Measurements from ENCODE around the gene ACSL1.
A peak's percentile ranks its signal among the peaks of the same experiment; 100 is the strongest.

The ACSL1 gene

DNA sequence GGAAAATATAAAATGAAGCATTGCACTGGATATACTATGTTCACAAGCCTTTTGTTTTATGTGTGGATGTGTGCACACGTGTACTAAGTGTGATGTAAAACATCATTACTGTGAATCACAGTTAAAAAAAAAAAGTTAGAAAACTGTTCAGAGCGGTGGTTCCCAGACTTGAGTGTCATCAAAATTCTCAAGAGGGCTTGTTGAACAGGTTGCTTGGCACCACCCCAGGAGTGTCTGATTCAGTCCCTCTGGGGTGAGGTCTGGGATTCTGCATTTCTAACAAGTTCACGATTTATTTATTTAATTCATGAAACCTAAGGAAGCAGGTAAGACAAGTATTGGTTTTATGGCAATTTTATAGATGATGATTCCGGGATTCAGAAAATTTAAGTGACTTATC, 93.6 kb downstream of the ACSL1 start:
- no peak for TF ChIP-seq ZNF274 (IDR thresholded peaks at IDR 0.05; ENCODE audit: low read depth, low read length)
- H3K4me3 ChIP-seq (ENCODE audit: low read length): peak overlapping the region; percentile 82; the same call in 1 of the 2 replicates

DNA sequence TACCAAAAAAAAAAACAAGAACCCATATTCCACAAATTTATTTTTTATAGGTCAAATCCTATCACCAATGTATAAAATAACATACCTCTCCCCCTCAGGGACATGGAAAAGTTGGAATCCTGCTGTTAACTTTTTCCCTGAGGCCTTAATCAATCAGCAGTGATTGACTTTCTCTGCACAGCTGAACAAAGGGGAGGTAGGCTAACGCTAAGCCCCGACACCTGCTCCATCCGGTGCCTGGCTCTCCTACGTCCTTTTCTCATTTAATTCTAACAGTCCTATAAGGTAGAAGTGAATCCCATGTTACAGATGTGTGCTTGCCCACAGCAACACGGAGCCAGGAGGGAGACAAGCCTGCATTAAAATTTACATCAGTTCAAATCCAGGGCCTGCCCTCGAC, 94.7 kb downstream of the ACSL1 start:
- H3K4me3 ChIP-seq (ENCODE audit: low read length): no peak overlapping the region
- TF ChIP-seq ZNF274 (IDR thresholded peaks at IDR 0.05; ENCODE audit: low read depth, low read length): no peak

DNA sequence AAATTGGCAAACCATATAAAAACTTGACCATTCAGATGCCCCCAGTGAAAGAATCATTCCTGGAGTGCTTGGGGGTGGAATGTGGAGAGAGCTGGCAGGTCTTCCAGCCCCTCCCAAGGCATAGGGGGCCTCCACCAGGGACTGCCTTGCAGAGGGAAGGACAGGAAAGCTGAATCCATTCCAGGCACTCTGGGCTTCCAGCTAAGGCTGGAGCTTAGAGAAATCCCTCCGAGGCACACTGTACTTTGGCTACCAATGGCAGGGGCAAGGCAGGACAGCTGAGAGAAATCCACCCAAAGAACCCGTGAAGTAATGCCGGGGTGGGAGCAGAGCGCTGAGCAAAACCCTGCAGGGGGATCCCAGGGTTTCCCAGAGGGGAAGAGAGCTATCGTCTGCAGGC, 95.8 kb downstream of the ACSL1 start:
- no peak overlapping the region for H3K4me3 ChIP-seq (ENCODE audit: low read length)
- TF ChIP-seq ZNF274 (IDR thresholded peaks at IDR 0.05; ENCODE audit: low read depth, low read length): no peak

DNA sequence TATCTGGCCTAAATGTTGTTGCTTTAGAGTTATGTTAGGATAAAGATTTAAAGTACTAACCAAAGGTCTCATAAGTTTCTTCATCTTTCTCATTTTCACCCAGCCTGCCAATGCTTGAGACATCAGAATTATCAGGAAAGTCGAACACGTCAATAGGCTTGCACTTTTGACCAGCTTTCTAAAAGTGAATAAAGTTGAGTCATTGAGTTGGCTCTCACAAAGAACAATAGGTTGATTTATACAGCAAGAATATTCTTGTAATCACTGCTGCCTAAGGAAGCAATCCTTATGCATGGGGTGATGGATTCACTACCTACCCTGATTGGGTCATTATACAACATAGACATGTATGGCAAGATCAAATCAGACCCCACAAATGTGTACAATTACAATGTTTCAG, 96.9 kb downstream of the ACSL1 start:
- no peak overlapping the region for H3K4me3 ChIP-seq (ENCODE audit: low read length)
- no peak for TF ChIP-seq ZNF274 (IDR thresholded peaks at IDR 0.05; ENCODE audit: low read depth, low read length)

DNA sequence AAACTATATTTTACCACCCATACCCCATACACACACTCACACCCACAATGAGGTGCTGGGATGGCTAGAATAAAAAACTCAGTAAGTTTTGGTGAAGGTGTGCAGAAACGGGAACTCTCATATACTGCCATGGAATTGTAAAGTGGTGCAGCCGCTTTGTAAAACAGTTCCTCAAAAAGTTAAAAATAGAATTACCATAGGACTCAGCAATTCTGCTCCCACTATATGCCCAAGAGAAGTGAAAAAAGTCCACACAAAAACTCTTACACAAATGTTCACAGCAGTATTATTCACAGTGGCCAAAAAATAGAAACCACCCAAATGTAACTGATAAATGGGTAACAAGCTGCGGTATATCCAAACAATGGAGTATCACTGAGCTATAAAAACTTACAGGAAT, 98.3 kb downstream of the ACSL1 start:
- no peak overlapping the region for H3K4me3 ChIP-seq (ENCODE audit: low read length)
- TF ChIP-seq ZNF274 (IDR thresholded peaks at IDR 0.05; ENCODE audit: low read depth, low read length): no peak

DNA sequence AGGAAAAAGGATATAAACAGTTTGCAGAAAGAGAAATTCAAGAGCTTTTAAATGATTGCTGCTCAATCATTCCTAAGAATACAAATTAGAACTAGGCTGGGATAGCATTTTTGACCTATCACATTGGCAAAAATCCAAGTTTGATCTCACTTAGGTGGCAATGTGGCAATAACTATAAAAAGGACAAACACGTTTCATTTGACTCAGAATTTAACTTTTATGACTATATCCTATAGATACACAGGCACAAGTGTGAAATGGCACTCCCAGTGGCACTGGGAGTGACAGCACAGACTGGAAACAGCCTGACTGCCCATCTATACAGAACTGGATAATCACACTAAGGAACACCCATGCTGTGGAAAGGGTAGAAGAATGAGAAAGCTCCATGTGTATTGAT, 103.0 kb downstream of the ACSL1 start:
- no peak for TF ChIP-seq ZNF274 (IDR thresholded peaks at IDR 0.05; ENCODE audit: low read depth, low read length)
- no peak overlapping the region for H3K4me3 ChIP-seq (ENCODE audit: low read length)

DNA sequence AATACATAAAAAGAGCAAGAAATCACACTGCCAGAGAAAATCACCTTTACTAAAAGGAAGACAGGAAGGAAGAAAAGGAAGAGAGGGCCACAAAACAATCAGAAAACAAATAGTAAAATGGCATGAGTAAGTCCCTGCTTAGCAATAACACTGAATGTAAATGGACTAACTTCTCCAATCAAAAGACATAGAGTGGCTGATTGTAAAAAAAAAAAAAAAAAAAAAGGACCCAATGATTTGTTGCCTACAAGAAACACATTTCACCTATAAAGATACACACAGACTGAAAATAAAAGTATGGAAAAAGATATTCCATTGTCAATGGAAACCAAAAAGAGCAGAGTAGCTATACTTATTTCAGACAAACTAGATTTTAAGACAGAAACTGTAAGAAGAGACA, 104.5 kb downstream of the ACSL1 start:
- H3K4me3 ChIP-seq (ENCODE audit: low read length): no peak overlapping the region
- TF ChIP-seq ZNF274 (IDR thresholded peaks at IDR 0.05; ENCODE audit: low read depth, low read length): no peak

DNA sequence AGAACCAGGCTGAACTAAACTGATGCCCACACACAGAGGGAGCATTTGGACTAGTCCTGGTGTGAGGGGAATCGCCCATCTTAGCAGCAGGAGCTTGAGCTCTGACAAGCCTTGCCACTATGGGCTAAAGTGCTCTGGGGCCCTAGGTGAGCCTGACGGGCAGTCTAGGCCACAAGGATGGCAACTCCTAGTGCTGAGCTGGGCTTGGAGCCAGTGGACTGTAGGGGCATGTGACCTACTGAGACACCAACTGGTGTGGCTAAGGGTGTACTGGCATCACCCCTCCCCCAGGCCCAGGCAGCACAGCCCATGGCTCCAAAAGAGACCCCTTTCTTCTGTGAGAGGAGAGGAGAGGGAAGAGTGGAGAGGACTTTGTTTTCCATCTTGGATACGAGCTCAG, 106.4 kb downstream of the ACSL1 start:
- no peak overlapping the region for H3K4me3 ChIP-seq (ENCODE audit: low read length)
- TF ChIP-seq ZNF274 (IDR thresholded peaks at IDR 0.05; ENCODE audit: low read depth, low read length): no peak

DNA sequence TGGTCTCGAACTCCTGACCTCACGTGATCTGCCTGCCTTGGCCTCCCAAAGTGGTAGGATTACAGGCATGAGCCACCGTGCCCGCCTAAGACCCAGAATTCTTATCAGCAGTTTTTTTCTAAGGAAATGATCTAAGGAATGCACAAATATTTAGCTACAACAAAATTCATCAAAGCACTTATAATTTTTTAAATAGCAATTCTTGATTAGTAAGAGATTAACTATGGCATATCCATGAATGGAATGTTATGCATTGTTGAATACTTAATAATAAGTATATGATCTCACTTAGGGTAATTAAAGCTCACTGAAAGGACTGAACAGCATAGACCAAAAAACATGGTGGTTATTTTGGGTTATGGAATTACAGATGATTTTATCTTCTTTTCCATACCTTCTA, 110.2 kb downstream of the ACSL1 start:
- H3K4me3 ChIP-seq (ENCODE audit: low read length): no peak overlapping the region

DNA sequence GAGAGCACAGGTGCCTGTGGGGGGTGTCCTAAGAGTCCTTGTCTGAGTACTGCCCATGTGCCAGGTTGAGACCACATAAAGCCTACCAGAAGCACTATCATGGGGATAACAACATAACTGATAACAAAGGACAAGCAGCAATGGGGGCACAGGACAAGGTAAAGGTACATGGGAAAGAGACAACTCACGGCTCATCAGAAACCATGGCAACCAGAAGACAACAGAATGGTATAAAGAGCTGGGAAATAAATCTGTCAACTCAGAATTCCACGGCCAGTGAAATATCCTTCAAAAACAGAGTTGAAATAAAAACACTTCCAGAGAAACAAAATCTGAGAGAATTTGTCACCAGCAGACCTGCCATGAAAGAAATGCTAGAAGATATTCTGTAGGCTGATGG, 111.9 kb downstream of the ACSL1 start:
- no peak overlapping the region for H3K4me3 ChIP-seq (ENCODE audit: low read length)
- TF ChIP-seq ZNF274 (IDR thresholded peaks at IDR 0.05; ENCODE audit: low read depth, low read length): no peak

More for the DNA sequence above, 110.2 kb downstream of the ACSL1 start:
- TF ChIP-seq ZNF274 (IDR thresholded peaks at IDR 0.05; ENCODE audit: low read depth, low read length): no peak

DNA sequence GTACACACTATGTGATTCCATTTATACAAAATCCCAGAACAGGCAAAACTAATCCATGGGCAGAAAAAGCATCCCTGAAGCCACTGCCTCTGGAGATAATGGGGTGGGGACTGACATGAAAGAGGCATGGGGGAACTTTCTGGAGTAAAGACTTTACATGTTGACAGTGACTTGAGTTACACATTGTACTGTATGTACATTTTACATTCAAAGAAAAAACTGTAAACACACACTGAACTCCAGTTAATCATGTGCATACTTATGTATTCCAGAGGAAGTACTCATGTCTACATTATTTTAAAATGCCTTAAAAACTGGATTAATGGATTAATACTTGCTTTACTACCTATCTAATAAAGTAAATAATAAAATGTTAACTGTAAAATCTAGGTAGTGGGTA, 113.4 kb downstream of the ACSL1 start:
- TF ChIP-seq ZNF274 (IDR thresholded peaks at IDR 0.05; ENCODE audit: low read depth, low read length): no peak
- H3K4me3 ChIP-seq (ENCODE audit: low read length): no peak overlapping the region

DNA sequence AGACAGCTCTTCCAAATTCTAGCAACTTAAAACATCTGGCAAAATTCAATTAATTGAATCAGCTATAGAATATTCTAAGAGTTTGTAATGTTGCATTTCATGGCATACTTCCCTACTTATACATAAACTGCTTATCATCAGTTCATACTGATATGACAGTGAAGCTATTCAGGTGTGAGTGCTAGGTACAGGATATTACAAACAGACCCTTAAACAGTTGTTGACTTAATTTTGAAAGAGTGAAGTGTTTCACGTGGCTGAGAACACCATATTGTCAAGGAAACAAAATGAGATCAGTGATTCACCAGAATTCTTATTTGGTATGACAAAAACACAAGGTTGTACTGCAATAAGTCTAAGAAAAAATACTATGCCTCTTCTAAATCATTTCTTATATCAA, 119.3 kb downstream of the ACSL1 start:
- no peak for TF ChIP-seq ZNF274 (IDR thresholded peaks at IDR 0.05; ENCODE audit: low read depth, low read length)
- no peak overlapping the region for H3K4me3 ChIP-seq (ENCODE audit: low read length)

DNA sequence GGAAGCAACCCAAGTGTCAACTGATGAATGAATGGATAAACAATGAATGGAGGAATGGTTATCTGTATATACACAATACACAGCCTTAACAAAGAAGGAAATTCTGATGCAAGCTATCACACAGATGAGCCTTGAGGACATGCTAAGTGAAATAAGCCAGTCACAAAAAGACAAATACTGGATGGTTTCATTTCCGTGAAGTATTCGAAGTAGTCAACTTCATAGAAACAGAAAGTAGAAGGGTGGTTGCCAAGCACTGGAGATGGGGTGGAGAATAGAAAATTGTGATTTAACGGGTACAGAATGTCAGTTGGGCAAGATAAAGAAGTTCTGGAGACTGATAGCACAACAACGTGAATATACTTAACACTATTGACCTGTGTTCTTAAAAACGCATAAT, 120.1 kb downstream of the ACSL1 start:
- no peak overlapping the region for H3K4me3 ChIP-seq (ENCODE audit: low read length)
- TF ChIP-seq ZNF274 (IDR thresholded peaks at IDR 0.05; ENCODE audit: low read depth, low read length): no peak
